NOMO-1 treated with dmso at 0.1 percent for 144 hours (cell line): ENCODE results near the gene LMO7.
"Not testable (repeated sequence)": the region's sequence is repeated elsewhere in the genome, so short reads cannot be mapped to it uniquely, and the experiment has no call there.

Experiments used
- DNase-seq: peaks from one replicate; lab custom pipeline; 2025; ENCODE audit not compliant: unreplicated experiment; lab: John Stamatoyannopoulos, UW

Gene LMO7

DNA sequence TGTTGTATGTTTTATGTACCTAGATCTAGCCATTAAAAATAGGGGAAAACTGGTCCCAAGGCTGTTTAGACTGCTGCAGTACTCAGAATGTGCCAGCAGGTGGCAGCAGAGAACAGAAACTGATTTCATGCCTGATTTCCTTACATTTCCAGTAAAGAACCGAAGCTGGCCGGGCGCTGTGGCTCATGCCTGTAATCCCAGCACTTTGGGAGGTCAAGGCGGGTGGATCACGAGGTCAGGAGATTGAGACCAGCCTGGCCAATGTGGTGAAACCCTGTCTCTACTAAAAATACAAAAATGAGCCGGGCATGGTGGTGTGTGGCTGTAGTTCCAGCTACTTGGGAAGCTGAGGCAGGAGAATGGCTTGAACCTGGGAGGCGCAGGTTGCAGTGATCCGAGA is 59.8 kb downstream of the LMO7 start:
- DNase-seq, result not testable (repeated sequence)

DNA sequence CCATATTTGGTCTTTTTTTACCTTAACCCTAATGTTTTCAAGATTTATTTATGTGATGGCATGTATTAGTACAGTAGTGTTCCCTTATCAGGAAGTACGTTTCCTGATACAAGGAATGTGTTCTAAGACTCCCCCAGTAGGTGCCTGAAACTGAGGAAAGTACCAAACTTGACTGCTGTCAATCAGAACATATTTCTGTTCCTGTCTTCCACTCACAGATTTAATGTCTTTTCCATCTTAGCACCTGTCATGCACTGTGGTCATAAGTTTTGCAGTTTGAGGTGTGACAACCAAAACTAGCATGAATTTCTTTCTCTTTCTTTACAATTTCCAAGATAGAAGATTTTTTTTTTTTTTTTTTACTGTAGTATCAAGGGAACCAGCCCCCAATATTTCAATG is 62.9 kb downstream of the LMO7 start:
- no peak for DNase-seq

DNA sequence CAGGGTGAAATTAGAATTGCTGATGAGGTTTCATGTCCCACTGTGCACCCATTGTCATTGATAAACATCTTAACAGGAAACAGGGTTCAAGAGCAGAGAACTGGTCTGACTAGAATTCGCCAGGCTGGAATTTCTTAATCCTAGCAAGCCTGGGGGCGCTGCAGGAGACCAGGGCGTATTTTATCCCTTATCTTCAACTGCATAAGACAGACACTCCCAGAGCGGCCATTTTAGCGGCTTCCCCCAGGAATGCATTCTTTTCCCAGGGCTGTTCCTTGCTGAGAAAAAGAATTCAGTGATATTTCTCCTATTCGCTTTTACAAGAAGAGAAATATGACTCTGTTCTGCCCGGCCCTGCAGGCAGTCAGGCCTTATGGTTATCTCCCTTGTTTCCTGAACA is 63.6 kb downstream of the LMO7 start:
- DNase-seq, result not testable (repeated sequence)

DNA sequence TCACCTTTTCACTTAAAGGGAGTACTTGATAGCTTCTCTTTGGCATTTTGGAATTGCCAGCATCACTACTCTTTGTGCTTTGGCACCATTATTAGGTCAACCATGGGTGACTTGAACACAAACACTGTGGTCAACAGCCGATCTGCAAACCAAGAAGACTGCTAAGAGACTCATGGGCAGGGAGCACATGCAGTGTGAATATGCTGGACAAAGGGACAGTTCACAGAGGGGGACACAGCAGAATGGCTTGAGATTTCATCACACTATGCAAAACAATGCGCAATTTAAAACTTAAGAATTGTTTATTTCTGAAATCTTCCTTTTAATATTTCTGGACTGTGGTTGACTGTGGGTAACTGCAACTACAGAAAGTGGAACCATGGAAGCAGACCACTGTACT is 64.4 kb downstream of the LMO7 start:
- no peak for DNase-seq

DNA sequence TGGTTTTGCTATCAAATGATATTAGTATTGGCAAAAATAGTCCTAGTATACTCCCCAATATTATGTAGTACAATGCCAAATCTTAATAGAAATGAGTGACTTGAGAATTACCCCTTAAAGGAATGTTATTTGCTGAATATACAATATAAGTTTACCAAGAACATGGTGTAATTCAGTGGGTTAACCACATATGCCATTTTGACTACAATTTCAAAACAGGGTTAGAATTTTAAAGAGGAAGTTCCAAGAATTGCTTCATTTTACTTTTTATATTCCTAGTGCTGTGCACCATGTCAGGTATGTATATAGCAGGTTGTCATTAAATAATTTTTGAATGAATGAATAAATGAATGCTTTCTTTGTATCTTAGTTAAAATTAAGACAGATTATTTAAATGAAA is 66.3 kb downstream of the LMO7 start:
- peak; percentile 40 for DNase-seq

DNA sequence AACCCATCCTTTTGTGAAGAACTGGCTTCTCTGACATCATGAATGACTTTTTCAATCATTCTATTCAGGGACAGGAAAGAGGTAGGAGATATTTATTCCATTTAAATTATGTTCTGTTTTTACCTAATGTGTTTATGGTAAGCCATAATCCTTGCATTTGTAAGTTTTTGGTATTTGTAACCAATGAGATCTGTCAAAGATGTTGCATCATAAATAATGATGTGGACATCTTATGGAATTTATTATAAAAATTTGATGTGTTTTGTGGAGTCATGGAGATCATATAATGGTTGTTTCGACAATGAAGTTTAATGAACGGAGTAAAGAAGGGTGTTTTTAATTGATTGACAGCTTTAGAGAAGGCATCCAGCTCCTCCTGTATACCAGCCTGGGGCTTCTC is 67.6 kb downstream of the LMO7 start:
- DNase-seq, result no peak

DNA sequence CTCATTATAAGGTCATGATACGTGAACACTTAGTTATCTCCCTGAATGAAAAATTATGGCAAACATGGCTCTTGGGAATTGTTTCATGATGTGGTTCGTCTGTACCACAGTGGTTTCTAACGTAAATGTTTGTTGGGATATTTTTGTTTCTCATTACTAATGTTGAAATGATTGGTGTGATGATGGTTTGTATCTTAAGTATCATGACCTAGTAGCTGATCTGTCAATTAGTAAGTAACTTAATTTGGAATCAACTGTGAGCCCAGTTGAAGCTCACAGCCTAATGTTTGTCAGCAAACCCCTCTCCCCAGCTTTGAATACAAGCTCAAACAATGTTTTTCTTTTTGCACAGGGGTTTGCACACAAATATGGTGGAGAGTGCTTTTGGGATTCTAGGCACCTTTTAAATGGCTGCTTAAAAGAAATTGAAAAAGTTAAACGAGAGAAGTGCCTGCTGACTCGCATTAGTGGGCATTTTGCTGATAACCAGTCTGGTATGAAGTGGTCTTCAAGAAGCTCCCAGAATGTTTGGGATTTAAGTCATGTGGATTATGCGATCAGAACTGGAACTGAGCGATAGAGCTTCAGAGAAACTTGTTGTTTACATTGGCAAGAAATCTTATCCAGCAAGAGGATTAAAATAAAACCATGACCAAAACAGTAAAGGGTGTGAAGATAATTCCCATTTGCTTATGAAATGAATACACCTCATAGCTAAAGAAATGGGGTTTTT is 68.2 kb downstream of the LMO7 start:
- DNase-seq, result no peak

DNA sequence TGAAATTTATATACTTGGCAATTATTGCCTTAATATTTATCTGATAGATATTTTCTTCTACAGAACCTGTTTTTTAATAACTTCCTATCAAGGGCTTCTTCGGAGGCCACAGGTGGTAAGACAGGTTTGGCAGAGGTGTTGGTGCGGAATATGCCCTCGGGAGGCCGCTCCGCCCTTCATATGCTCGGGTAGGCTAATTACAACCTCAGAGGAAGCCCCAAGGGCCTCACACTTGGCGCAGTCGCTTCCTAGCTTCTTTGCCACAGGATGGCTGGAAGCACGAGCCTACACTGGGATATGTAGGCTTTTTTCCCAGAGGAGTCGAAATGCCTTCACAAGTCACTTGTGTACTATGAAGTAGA is 68.8 kb downstream of the LMO7 start:
- DNase-seq, result no peak

DNA sequence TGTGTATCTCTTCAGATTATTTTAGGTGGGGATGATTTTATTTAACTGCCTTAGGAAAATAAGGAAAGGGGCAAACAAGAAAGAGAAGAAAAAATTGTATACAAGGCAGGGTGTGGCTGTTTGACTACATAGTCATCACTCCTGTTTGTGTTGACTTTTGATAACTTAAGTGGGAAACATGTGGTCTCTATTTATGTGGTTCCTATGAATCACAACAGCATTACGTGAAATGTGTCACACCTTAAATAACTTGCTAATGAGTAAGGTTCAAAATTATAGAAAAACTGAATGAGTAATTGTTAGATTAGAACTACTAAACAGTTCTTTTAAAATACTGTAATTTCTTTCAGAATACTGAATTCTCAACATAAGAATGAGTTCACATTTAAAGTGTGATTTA is 69.3 kb downstream of the LMO7 start:
- DNase-seq, result no peak

DNA sequence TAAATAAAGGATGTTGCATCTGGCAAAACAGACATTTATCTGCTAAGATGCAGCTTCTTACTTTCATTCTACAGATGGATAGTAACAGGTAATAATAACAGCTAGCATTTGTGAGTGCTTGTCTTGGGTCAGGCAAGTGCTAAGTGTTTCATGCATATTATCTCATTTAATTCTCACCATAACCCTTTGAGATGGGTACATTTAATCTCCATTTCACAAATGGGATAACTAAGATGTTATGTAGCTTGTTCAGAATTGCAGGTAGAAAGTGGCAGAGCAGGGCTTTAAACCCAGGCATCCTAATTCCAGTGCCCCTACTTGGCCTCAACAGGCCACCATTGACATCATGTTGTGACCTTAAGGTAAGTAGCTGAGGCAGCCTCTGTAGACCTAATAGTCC is 69.8 kb downstream of the LMO7 start:
- no peak for DNase-seq

DNA sequence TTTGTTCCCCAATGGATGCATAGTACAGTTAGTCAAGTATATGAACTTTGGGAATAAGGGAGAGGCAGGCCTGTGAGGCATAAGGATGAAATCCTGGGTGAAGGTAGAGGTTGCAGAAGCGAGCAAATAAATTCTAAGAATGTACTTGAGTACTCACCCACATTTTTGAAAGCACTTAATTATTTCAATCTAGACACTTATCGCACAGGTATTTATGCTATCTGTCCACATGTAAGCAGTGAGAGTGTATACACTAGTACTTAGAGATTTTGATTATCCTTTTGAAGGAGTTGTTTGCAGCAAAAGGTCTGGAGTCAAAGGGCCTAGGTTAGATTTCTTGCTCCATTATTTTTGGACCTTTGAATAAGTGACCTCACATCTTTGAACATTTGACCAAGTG is 77.7 kb downstream of the LMO7 start:
- no peak for DNase-seq

DNA sequence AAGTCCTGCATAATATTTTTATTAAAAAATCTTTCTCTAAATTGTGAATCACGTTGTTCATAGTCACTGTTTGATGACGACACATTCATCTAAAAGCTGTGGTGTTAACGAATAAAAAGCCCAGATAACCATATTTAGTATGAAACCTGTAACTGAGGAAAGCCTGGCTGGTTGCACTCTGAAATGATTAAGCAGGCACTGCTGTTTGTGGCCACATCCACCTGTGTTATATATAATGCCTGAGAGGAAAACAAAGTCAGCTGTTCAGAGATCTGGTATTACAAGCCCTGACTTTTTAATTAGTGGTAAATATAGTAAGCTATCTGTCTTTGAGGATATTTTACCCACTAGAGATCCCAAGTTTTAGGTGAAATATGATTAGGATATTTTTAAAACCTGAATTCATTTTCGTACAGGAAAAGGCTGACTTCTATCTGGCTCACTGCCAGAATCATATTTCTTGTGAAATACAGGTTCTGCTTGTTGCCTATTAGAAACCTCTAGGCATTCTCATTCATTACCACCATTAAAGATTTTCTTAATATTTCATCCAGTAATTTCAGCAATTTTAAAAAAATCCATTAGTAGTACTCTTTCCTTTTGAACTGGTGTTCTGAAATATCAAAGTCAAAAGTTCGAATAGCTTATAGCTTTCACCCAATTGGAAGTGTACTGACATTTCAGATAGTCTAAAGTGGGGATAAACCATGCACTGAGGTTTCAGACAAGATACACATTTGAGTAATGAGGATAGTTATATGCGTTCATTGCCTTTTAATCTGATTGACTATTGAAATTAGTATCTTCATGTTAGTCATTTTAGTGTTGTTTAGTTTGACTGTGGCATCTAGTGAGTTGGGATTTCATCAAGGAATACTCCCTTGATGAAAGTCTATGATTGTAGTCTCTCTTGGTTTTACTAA is 79.7 kb downstream of the LMO7 start:
- no peak for DNase-seq

DNA sequence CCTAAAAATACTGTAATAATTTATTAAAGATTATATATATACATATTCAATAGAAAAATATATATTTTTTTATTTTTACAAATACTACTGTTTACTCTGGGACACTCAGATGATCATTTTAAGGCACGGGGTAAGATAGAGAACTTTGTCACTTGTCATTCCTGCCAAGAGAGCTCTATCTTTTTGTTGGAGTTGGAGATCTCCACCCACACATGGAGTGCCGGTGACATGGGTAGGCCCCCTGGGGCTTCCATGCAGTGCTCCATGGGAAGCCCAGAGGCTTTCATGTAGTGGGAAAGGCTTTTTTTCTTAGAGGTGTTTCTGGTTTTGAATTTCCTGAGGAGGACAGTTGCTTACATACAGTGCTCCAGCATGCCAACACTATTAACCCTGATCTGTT is 81.4 kb downstream of the LMO7 start:
- DNase-seq, result no peak

DNA sequence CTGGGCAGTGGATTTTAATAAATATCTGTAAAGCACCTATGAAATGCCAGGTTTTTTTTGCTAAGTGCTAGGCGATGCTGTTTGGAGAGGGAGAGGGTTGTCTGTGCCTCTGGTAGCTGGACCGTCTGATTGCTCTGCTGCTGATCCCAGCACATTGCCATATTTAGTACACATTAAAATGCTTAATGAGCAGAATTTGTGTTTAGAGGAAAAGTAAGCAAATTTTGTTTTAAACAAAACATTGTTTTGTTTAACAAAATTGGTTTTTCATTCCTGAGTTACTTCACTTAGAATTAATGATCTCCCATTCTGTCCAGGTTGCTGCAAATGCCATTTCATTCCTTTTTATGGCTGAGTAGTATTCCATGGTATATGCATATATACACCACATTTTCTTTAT is 85.2 kb downstream of the LMO7 start:
- no peak for DNase-seq

DNA sequence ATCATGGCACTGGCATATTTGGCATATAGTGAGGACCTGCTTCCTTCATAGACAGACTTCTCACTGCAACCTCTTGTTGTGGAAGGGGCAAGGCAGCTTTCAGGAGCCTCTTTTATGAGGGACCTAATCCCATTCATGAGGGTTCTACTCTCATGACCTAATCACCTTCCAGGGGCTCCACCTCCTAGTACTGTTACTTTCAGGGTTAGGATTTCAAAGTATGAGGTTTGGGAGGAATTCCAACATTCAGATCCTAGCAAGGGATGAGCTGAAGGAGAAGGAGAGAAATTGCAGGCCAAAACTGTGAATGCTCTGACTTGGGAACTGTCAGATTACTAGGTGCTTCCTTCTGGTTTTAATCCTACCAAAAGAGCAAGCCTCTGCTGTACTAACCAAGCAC is 87.8 kb downstream of the LMO7 start:
- DNase-seq, result no peak

DNA sequence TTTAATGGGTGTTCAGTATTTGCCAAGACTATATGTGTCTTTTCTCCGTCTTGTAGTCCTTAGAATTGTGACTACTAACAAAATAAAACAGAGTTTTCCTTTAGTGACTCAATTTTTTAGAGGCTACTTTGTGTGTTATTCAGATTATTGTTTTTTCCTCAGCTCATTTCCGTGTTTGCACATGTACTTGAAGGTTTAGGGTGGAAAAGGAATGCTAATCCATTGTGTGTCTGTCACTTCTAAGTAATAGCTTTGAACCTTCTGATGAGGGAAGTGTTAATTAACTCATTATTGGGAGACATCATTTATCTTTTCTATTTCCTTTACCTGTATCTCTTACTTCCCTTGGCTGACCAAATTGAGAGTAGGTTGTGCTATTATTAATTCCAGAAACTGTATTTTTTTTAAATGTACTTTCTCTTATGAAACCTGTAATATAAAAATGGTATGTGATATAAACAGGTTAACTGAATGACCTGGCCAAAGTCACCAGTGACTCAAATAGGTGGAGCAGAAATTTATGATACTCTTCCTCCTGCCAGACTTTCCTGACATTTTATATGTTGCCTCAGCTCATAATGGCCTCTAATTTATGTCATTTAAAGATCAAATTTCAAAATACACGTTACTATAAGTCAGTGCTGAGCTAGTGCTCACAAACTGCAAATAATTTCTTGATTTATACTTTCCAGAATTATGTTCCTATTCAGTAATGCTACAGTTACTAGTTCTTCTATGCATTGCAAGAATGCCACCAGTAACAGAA is 88.8 kb downstream of the LMO7 start:
- DNase-seq, result no peak

DNA sequence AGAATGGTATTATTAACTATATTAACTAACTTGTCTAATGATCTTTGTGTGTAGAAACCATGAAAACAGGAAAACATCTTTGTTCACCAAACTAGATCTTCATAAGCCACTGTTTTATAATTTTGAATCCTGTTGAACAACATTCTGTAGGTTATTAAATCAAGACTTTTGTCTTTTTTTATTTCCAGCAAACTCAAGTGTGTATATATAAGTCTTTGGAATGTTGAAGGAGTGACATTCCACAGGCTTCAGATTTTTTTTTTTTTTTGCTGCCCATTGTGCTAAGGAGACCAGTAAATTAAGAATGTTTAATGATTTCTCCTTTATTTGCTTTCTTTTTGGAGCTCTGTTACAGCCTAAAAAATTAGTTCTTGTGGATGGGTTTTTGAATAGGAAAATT is 89.6 kb downstream of the LMO7 start:
- no peak for DNase-seq

DNA sequence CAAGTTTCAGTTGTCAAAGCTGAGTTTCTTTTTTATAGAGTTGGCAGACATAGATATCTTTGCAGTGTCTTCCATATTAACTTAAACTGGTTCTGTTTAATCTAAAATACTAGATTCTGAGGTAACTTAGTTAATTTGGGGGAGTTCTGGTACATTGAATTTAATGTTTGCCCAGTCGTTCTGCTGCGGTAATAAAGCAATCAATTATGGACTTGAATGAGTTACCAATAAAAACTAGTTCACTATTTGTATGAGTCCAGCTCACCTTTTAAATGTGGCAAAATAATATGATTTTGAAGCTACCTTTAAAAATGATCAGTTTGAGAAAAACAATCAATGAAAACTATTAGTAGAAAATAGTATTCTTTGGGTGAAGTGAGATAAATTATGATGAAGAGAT is 90.2 kb downstream of the LMO7 start:
- DNase-seq, result no peak

DNA sequence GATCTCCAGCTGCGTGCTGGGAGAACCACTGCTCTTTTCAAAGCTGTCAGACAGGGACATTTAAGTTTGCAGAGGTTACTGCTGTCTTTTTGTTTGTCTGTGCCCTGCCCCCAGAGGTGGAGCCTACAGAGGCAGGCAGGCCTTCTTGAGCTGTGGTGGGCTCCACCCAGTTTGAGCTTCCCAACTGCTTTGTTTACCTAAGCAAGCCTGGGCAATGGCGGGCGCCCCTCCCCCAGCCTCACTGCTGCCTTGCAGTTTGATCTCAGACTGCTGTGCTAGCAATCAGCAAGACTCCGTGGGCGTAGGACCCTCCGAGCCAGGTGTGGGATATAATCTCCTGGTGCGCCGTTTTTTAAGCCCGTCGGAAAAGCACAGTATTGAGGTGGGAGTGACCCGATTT is 97.0 kb downstream of the LMO7 start:
- DNase-seq, result not testable (repeated sequence)

DNA sequence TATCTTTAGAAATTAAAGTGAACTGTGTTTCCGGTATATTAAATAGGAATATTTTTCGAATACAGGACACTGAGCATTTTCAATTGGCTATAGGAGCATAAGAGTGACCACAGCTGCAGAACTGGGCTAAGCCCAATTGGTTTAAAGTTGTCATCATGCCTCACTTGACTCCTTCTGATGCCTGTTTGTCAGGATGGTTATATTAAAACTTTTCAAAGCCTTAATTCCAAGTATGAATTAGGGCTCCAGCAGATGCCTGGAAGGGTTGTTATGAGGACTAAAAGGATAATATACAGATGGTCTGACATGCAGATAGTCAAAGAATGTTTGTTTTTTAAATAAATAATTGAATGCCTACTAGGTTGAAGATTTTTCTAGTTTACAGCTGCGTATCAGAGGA is 100.0 kb downstream of the LMO7 start:
- DNase-seq, result no peak

DNA sequence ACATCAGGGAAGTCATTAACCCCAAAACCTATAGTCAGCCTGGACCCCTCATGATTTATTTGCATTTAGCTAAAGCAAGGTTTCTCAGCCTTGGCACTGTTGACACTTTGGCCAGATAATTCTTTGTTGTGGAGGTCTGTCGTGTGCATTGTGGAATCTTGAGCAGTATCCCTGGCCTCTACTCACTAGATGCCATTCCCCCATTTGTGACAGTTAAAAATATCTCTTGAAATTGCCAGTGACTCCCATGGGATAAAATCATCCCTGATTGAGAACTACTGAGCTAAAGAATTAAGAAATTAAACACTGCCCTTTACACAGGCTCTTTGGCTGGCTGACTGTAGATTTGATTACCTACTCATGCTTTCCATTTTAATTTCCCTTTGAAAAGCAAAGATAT is 102.7 kb downstream of the LMO7 start:
- no peak for DNase-seq
